CD4-positive, alpha-beta T cell treated with Interleukin-6 for 4 hours (primary cell): Measurements from ENCODE around the gene THAP3.
"Not testable (repeated sequence)": the region's sequence is repeated elsewhere in the genome, so short reads cannot be mapped to it uniquely, and the experiment has no call there.

ENCODE experiments used
- DNase-seq: peaks from one replicate; pipeline ENCODE4 v3.0.0-alpha.2; 2020; ENCODE audit warnings: mixed read lengths

Gene THAP3

DNA sequence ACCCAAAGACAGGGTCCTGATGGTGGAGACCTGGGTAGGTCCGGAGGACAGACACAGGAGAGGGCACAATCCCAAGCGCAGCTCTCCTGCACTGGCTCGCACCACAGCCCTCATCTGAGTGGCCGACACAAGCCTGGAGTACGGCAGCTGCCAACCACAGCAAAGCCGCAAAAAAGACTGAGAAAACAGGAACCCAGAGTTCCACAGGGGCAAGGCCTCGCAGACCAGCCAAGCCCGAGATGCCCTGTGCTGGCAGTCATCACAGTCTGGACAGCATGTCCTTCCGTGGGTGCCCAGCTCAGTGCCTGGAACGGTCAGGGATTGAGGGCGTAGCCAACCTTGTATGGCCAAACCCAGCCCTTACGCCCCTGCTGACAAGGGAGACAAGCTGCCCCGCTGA lies 33.4 kb upstream of the THAP3 start:
- no peak for DNase-seq

DNA sequence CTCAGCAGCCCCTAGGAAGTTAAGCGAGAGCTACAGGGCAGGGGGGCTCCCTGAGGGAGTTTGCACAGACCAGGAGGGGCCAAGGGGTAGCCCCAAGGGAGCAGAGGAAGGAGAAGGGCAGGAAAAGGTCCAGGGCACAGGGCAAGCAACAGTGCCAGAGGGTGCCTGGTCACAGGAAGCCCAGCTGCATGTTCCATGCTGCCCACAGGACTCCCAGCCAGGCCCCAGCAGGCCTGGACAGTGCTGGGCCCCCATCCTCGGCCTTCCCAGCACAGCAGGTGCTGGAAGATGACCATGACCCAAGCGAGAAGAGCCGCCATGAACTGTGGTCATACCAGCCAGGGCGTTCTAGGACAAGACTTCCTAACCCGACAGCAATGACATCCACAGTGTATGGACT lies 33.0 kb upstream of the THAP3 start:
- DNase-seq: no peak

GRCh38 chr1:6592441-6592840 lies 32.2 kb upstream of the THAP3 start:
- no peak for DNase-seq

DNA sequence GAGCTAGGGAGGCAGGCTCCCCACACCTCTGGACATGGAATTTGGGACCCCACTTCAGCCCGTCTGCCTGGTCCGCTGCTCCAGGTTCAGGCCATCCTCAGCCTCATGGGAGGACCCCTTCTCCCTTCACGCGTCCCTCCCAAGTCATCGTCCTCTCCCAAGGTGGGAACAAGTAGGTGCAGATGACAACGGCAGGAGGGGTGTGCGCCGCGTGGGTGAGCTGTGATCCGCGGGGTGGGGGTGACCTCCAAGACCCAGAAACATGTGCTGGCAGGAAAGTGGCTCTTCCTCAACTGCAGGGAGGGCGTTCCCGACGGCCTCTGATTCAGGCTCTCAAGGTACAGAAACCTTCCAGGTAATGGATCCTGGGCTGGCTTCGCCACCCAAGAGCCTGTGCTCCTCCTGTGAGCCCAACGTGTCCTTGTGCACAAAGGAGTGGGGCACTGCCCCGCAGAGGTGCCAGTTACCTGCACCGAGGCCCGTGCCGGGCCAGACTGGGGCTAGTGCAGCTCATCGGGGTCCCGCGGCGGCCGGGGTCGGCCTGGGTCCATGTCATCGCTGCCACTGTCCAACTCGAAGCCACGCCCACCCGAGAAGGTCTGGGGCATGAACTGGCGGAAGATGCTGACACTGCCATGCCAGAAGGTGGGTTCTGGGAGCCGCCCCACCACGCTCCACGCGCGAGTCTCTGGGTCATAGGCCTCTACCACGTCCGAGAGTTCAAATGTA lies 31.6 kb upstream of the THAP3 start:
- no peak for DNase-seq

GRCh38 chr1:6593810-6594209 lies 30.9 kb upstream of the THAP3 start:
- no peak for DNase-seq

GRCh38 chr1:6594977-6595740 lies 29.5 kb upstream of the THAP3 start:
- no peak for DNase-seq

- no peak for DNase-seq
Measured at GRCh38 chr1:6596351-6596750, 28.3 kb upstream of the THAP3 start.

- no peak for DNase-seq
Measured at GRCh38 chr1:6596886-6597776, 27.5 kb upstream of the THAP3 start.

- no peak for DNase-seq
Measured at GRCh38 chr1:6597777-6598131, 26.9 kb upstream of the THAP3 start.

GRCh38 chr1:6599141-6599975 lies 25.3 kb upstream of the THAP3 start:
- DNase-seq: peak; percentile 74

DNA sequence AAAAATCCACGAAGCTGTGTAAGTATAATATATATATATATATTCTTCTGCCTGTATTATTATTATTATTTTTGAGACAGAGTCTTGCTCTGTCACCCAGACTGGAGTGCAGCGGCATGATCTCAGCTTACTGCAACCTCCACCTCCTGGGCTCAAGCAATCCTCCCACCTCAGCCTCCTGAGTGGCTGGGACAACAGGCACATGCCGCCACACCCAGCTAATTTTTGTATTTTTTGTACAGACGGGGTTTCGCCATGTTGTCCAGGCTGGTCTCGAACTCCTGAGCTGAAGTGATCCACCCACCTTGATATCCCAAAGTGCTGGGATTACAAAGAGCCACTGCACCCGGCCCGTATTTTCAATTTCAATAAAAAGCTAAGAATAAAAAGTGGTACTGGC lies 24.7 kb upstream of the THAP3 start:
- not testable (repeated sequence) for DNase-seq

DNA sequence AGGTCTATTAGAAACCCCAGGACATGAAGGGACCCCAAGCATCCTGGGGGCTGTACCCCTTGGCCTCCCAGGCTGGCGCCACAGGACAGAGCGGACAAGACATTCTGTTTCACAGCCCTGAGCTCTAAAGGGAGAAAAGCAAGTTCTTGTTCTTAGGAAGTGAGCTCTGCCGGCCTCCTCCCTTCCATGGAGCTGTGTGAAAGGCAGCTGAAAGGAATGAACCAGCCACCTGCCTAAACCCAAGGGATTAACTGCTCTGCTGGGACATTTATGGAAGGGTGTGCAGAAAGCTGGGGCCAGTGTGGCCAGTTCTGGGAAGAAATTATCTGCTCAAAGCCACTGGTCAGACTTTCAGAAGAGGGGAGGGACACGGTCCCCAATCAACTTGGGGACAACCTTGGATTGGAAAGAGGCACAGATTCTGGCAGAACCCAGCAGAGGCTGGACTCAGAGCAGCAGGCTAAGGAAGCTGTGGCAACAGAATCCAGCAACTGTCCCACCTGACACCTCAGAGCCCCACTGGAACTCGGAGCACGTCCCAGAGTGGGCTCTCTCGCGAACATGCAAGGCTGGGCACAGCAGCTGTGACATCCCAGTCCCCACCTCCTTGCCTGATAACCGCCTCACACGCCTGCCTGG lies 24.1 kb upstream of the THAP3 start:
- no peak for DNase-seq

DNA sequence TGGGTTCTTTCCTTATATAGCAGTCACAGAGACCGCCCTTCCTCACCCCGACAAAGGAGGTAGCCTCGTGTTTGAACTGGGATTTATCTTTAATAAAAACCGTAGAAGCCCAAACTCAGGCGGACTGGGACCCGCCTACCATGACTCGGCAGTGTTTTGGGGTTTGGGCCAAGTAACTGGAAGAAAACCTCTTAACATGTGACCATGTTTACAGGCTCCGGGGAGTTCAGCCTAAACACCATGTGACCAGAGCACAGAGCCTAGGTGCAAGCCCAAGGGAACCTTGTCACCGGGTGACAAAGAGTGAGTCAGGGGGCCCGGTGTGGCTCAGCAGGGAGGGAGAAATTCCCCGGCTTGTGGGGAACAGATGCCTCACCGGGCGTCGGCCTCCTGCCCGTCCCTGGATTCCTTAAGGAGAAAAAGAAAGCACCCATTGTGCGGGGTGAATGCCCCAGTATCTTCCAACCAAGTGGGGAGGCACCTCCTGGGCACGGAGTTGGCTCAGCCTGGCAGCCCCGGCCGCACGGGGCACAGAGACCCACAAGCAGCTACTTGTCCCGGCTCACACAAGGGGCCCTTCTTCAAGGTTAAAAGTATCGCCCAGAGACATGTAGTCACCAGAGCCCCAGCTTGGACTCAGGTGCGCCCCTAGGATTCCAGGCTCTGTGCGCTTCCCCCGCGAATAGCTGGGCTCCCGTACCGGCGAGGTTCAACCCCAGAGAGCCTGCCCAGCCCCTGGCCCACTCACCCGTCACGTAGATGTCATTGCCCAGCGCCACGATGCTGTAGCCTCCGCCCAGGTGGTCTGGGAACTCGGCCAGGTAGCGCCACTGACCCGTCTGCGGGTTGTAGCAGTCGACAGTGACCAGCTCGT lies 23.4 kb upstream of the THAP3 start:
- DNase-seq: peak; percentile 83

DNA sequence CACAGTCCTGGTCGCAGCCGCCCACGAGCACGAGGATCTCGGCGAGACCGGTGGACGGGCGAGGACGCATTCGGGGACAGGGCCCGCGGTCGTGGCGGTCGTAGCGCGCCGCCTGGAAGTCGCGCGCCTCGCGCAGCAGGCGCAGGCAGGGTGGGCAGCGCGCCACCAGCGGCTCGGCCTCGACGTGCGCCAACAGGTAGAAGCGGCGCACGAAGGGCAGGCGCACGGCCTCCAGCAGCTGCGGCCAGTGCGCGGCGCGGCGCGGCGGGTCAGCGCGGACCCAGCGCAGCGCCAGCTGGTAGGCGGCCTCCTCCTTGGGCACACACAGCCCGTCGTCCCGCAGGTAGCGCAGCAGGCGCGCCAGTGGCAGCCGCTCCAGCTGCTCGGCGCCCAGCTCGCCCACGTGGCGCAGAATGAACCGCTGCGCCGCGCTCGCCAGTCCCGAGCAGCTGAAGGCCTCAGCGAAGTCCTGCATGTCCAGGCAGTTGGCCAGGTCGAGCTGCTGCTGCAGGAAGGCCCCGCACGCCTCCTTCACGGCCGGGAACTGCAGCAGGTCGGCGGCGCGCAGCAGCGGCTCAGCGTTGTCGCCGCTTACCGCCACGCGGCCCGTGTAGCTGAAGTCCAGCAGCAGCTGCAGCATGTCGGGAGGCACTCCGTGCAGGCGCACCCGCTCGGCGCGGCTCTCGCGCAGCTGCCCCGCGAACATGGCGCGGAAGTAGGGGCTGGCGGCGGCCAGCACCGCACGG lies 22.6 kb upstream of the THAP3 start:
- peak; percentile 50 for DNase-seq

DNA sequence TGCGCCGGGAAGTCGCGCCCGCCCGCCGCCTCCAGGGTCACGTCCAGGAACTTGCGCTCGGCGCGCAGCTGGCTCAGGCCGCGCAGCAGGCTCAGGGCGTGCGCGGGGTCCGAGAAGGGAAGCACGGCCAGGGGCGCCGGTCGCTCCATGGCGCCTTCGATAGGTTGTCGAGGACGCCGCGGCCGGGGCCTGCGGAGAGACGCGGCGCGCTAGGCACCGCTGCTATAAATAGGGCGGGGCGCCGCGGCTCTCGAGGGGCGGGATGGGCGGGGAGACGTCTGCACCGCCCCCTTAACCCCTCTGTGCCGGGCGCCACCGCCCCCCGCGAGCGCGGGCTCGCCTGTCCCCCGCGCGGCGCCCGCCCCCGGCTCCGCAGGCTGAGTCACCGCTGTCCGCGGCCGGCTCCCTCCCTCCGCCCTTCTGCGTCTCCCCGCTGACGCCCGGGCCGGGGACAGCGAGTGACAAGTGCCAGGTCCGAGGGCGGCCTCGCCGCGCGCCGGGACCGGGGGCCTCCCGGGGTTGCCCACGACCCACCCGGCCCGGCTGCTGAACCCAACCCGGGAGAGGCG lies 21.9 kb upstream of the THAP3 start, which contains the start of gene KLHL21:
Gene KLHL21, minus strand, starts transcription at position 201 of the 569 bp plus-strand sequence. Its CDS starts 52 bp downstream, at position 149.
- DNase-seq: peak; percentile 93

- peak; percentile 62 for DNase-seq
Measured at GRCh38 chr1:6603238-6603914, 21.3 kb upstream of the THAP3 start.

- DNase-seq: peak; percentile 43
Measured at GRCh38 chr1:6603915-6604558, 20.6 kb upstream of the THAP3 start.

GRCh38 chr1:6612641-6613360 lies 11.9 kb upstream of the THAP3 start:
- no peak for DNase-seq
